HEK293 (cell line): ENCODE data around the gene C1QTNF12.

Source experiments
- ZNF121 ChIP-seq: fragments of 450-650 bp; formaldehyde crosslinking; IDR thresholded peaks from 2 replicates; pipeline ENCODE4 v1.5.1; 2016; ENCODE audit warnings: missing biosample characterization, missing genetic modification characterization
- TF ChIP-seq, protein P1 (sequence below): fragments of 450-650 bp; formaldehyde crosslinking; IDR thresholded peaks from 2 replicates; pipeline ENCODE4 v1.5.1; 2016; ENCODE audit warnings: missing biosample characterization, missing genetic modification characterization
- TF ChIP-seq, protein P2 (sequence below): fragments of 450-650 bp; formaldehyde crosslinking; IDR thresholded peaks from 2 replicates; pipeline ENCODE4 v1.5.1; 2016; ENCODE audit warnings: missing biosample characterization, missing genetic modification characterization

DNA sequence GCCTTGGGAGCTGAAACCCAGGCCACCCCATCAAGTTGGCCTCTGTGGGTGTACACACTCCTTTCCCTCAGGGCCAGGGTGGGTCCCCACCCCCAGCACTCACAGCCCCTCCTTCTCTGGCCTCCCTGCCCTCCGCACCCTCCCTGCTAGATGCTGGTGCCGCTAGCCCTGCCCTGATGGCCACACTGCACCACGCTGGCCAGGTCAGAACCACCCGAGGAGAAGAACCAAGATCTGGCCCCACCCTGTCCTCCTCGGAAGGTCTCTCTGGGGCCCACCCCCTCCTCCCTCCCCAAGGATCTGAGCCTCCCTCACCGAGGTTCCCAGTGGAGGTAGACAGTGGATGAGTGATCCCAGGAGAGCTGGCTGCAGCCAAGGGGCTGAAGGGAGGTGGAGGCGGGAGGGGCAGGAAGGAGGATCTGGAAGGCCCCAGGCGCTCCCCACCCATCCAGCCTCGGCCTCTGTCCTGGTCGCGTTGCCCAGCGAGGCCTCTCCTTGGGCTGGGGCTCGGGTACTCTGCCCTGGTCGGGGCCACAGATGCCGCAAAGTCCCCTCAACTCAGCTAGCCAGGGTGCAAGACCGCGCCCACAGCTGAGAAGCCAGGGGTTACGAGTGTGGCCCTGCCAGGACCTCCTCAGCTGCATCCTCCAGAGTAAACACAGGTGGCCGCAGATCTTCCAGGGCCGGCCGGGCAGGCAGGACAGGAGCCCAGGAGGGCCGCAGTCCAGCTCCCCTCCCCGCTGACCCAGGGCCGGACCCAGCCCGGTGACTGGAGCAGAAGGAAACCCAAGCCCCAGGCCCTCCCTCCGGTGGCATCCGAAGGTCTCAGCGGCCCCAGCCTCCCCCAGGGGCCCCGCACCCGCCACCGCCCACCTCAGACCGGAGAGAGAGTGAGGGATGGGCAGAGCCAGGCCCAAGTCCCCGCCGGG, 9.3 kb downstream of the C1QTNF12 start:
- TF ChIP-seq, protein P1, sequence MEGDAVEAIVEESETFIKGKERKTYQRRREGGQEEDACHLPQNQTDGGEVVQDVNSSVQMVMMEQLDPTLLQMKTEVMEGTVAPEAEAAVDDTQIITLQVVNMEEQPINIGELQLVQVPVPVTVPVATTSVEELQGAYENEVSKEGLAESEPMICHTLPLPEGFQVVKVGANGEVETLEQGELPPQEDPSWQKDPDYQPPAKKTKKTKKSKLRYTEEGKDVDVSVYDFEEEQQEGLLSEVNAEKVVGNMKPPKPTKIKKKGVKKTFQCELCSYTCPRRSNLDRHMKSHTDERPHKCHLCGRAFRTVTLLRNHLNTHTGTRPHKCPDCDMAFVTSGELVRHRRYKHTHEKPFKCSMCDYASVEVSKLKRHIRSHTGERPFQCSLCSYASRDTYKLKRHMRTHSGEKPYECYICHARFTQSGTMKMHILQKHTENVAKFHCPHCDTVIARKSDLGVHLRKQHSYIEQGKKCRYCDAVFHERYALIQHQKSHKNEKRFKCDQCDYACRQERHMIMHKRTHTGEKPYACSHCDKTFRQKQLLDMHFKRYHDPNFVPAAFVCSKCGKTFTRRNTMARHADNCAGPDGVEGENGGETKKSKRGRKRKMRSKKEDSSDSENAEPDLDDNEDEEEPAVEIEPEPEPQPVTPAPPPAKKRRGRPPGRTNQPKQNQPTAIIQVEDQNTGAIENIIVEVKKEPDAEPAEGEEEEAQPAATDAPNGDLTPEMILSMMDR (tag by site-specific recombination): no peak
- no peak for TF ChIP-seq ZNF121 (tag by site-specific recombination)
- TF ChIP-seq, protein P2, sequence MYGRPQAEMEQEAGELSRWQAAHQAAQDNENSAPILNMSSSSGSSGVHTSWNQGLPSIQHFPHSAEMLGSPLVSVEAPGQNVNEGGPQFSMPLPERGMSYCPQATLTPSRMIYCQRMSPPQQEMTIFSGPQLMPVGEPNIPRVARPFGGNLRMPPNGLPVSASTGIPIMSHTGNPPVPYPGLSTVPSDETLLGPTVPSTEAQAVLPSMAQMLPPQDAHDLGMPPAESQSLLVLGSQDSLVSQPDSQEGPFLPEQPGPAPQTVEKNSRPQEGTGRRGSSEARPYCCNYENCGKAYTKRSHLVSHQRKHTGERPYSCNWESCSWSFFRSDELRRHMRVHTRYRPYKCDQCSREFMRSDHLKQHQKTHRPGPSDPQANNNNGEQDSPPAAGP (tag by site-specific recombination): peak; percentile 93
